SK-N-SH treated with all-trans-retinoic acid at 6 μM for 48 hours (cell line): ENCODE data around the gene PPP1R1B.
A peak's percentile ranks its signal among the peaks of the same experiment; 100 is the strongest.

Experiments
- ATAC-seq: fragments of 200-7000 bp; cut with Tn5 transposase; 3 replicates; pipeline ENCODE4 v1.9.1; 2020; ENCODE audit warnings: mild to moderate bottlenecking, moderate library complexity
- ARNTL ChIP-seq: fragments of 450-650 bp; formaldehyde crosslinking; IDR thresholded peaks from 2 replicates; pipeline ENCODE4 v1.5.0; 2020; ENCODE audit warnings: low read depth, mild to moderate bottlenecking, moderate library complexity, borderline replicate concordance
- CSDC2 ChIP-seq: fragments of 250-450 bp; sonication (Bioruptor Pico); IDR thresholded peaks from 2 replicates; pipeline ENCODE4 v1.5.0; 2020; ENCODE audit warnings: mild to moderate bottlenecking, moderate library complexity
- ESRRG ChIP-seq: fragments of 250-450 bp; sonication (Bioruptor Pico); IDR thresholded peaks from 2 replicates; pipeline ENCODE4 v1.6.1; 2021; ENCODE audit warnings: mild to moderate bottlenecking
- GLIS3 ChIP-seq: fragments of 250-450 bp; sonication (Bioruptor Pico); IDR thresholded peaks from 2 replicates; pipeline ENCODE4 v1.5.0; 2020; ENCODE audit warnings: mild to moderate bottlenecking, moderate library complexity
- ISL1 ChIP-seq: fragments of 250-450 bp; sonication (Bioruptor Pico); IDR thresholded peaks from 2 replicates; pipeline ENCODE4 v2.1.2; 2022; ENCODE audit warnings: mild to moderate bottlenecking, moderate library complexity
- OSR1 ChIP-seq: fragments of 250-450 bp; sonication (Bioruptor Pico); IDR thresholded peaks from 2 replicates; pipeline ENCODE4 v1.8.0; 2022; ENCODE audit warnings: moderate library complexity, mild to moderate bottlenecking, inconsistent platforms
- RARB ChIP-seq: fragments of 250-450 bp; sonication (Bioruptor Pico); IDR thresholded peaks from 2 replicates; pipeline ENCODE4 v1.8.0; 2021; ENCODE audit warnings: mild to moderate bottlenecking, moderate library complexity
- SNAI2 ChIP-seq: fragments of 250-450 bp; sonication (Bioruptor Pico); IDR thresholded peaks from 2 replicates; pipeline ENCODE4 v1.5.0; 2020; ENCODE audit warnings: mild to moderate bottlenecking, moderate library complexity
- TCF4 ChIP-seq: fragments of 250-450 bp; sonication (Bioruptor Pico); IDR thresholded peaks from 2 replicates; pipeline ENCODE4 v1.8.0; 2021; ENCODE audit warnings: mild to moderate bottlenecking, moderate library complexity, borderline replicate concordance
- ZC3H10 ChIP-seq: fragments of 250-450 bp; sonication (Bioruptor Pico); IDR thresholded peaks from 2 replicates; pipeline ENCODE4 v1.5.1; 2021; ENCODE audit warnings: mild to moderate bottlenecking, moderate library complexity
- ZFP30 ChIP-seq: fragments of 450-650 bp; formaldehyde crosslinking; IDR thresholded peaks from 2 replicates; pipeline ENCODE4 v1.5.0; 2022; ENCODE audit warnings: mild to moderate bottlenecking, moderate library complexity
- ZNF565 ChIP-seq: fragments of 450-650 bp; formaldehyde crosslinking; conservative IDR thresholded peaks from 2 replicates; pipeline ENCODE4 v1.5.0; 2020; ENCODE audit warnings: low read depth, mild to moderate bottlenecking, moderate library complexity
- ZNF70 ChIP-seq: fragments of 450-650 bp; formaldehyde crosslinking; IDR thresholded peaks from 2 replicates; pipeline ENCODE4 v1.5.0; 2020; ENCODE audit warnings: mild to moderate bottlenecking, moderate library complexity
- ZNF8 ChIP-seq: fragments of 450-650 bp; formaldehyde crosslinking; IDR thresholded peaks from 2 replicates; pipeline ENCODE4 v1.5.0; 2020; ENCODE audit warnings: mild to moderate bottlenecking, moderate library complexity
- TF ChIP-seq, protein P1 (sequence below): fragments of 250-450 bp; sonication (Bioruptor Pico); IDR thresholded peaks from 2 replicates; pipeline ENCODE4 v1.8.0; 2021; ENCODE audit warnings: low read depth, mild to moderate bottlenecking, moderate library complexity, borderline replicate concordance
- TF ChIP-seq, protein P2 (sequence below): fragments of 250-450 bp; sonication (Bioruptor Pico); IDR thresholded peaks from 2 replicates; pipeline ENCODE4 v1.5.1; 2021; ENCODE audit warnings: mild to moderate bottlenecking, moderate library complexity
- TF ChIP-seq, protein P3 (sequence below): fragments of 250-450 bp; sonication (Bioruptor Pico); IDR thresholded peaks from 2 replicates; pipeline ENCODE4 v1.5.1; 2020; ENCODE audit warnings: low read depth, mild to moderate bottlenecking, moderate library complexity
- TF ChIP-seq, protein P4 (sequence below): fragments of 250-450 bp; sonication (Bioruptor Pico); IDR thresholded peaks from 2 replicates; pipeline ENCODE4 v1.8.0; 2020; ENCODE audit warnings: mild to moderate bottlenecking, moderate library complexity, borderline replicate concordance

PPP1R1B gene

DNA sequence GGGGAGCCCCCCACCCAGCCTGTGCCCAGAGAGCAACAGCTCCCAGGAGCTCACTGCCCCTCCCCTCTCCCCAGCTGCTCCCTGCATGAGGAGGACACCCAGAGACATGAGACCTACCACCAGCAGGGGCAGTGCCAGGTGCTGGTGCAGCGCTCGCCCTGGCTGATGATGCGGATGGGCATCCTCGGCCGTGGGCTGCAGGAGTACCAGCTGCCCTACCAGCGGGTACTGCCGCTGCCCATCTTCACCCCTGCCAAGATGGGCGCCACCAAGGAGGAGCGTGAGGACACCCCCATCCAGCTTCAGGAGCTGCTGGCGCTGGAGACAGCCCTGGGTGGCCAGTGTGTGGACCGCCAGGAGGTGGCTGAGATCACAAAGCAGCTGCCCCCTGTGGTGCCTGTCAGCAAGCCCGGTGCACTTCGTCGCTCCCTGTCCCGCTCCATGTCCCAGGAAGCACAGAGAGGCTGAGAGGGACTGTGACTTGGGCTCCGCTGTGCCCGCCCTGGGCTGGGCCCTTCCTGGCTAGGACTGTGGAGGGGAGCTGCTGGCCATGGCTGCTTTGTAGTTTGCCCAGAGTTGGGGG is 39.0 kb downstream of the PPP1R1B start (continued):
- no peak for TF ChIP-seq ZNF8 (CRISPR knock-in tag)
- TF ChIP-seq, protein P1, sequence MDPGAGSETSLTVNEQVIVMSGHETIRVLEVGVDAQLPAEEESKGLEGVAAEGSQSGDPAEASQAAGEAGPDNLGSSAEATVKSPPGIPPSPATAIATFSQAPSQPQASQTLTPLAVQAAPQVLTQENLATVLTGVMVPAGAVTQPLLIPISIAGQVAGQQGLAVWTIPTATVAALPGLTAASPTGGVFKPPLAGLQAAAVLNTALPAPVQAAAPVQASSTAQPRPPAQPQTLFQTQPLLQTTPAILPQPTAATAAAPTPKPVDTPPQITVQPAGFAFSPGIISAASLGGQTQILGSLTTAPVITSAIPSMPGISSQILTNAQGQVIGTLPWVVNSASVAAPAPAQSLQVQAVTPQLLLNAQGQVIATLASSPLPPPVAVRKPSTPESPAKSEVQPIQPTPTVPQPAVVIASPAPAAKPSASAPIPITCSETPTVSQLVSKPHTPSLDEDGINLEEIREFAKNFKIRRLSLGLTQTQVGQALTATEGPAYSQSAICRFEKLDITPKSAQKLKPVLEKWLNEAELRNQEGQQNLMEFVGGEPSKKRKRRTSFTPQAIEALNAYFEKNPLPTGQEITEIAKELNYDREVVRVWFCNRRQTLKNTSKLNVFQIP: no peak

DNA sequence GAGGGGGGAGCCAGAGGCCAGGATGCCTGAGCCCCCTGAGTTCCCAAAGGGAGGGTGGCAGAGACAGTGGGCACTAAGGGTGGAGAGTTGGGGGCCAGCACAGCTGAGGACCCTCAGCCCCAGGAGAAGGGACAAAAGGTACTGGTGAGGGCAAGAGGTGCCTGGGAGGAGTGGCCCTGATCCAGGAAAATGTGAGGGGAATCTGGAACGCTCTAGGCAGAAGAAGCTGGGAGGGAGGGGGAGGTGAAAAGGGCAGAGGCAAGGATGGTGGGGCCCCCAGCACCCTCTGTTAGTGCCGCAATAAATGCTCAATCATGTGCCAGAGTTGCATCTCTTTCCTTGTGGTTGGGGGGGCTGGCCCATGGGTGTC is 39.5 kb downstream of the PPP1R1B start:
- no peak for ATAC-seq
- no peak for TF ChIP-seq ARNTL (CRISPR knock-in tag)
- TF ChIP-seq, protein P2, sequence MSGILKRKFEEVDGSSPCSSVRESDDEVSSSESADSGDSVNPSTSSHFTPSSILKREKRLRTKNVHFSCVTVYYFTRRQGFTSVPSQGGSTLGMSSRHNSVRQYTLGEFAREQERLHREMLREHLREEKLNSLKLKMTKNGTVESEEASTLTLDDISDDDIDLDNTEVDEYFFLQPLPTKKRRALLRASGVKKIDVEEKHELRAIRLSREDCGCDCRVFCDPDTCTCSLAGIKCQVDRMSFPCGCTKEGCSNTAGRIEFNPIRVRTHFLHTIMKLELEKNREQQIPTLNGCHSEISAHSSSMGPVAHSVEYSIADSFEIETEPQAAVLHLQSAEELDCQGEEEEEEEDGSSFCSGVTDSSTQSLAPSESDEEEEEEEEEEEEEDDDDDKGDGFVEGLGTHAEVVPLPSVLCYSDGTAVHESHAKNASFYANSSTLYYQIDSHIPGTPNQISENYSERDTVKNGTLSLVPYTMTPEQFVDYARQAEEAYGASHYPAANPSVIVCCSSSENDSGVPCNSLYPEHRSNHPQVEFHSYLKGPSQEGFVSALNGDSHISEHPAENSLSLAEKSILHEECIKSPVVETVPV (CRISPR knock-in tag): no peak
- no peak for TF ChIP-seq ZC3H10 (CRISPR knock-in tag)
- TF ChIP-seq ISL1: no peak
- no peak for TF ChIP-seq OSR1
- TF ChIP-seq TCF4: no peak
- no peak for TF ChIP-seq ZFP30 (CRISPR knock-in tag)
- no peak for TF ChIP-seq CSDC2 (CRISPR knock-in tag)
- TF ChIP-seq, protein P3, sequence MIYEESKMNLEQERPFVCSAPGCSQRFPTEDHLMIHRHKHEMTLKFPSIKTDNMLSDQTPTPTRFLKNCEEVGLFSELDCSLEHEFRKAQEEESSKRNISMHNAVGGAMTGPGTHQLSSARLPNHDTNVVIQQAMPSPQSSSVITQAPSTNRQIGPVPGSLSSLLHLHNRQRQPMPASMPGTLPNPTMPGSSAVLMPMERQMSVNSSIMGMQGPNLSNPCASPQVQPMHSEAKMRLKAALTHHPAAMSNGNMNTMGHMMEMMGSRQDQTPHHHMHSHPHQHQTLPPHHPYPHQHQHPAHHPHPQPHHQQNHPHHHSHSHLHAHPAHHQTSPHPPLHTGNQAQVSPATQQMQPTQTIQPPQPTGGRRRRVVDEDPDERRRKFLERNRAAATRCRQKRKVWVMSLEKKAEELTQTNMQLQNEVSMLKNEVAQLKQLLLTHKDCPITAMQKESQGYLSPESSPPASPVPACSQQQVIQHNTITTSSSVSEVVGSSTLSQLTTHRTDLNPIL (CRISPR knock-in tag): no peak
- TF ChIP-seq GLIS3 (CRISPR knock-in tag): no peak
- TF ChIP-seq SNAI2 (CRISPR knock-in tag): no peak
- no peak for TF ChIP-seq ESRRG (CRISPR knock-in tag)
- TF ChIP-seq RARB (CRISPR knock-in tag): no peak
- TF ChIP-seq ZNF70: no peak

DNA sequence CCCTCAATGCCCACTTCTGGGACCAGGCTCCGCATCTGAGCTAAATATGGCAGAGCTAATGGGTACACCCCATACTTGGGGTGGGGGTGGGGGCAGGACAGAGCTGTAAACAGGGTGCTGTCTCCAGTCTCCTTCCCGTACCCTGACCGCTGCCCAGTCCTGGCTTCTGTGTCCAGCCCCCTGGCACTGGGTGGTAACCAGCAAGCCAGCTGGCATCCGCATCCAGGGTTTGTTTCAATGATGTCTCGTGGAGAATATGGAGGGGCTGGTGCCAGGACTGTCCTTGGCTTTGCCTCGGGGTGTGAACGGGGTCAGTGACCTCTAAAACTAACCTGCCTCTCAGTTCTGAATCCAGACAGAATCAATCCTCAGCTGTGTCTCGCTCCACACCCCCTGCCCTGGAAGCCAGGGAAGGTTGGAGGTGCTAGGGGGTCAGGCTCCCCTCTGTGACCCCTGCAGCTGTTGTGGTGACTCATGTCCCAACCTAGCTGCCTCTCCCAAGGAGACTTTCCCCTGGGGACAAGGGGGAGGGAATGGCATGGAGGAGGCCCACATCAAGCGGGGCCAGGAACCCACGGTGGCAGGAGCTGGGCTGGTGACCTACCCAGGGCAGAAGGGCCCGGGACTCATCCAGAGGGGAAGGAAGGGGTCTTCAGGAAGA is 40.0 kb downstream of the PPP1R1B start:
- ATAC-seq: peak; percentile 3; the same call in 1 of the 3 replicates
- TF ChIP-seq ARNTL (CRISPR knock-in tag): no peak
- TF ChIP-seq, protein P2 (CRISPR knock-in tag): no peak
- no peak for TF ChIP-seq TCF4
- TF ChIP-seq, protein P4, sequence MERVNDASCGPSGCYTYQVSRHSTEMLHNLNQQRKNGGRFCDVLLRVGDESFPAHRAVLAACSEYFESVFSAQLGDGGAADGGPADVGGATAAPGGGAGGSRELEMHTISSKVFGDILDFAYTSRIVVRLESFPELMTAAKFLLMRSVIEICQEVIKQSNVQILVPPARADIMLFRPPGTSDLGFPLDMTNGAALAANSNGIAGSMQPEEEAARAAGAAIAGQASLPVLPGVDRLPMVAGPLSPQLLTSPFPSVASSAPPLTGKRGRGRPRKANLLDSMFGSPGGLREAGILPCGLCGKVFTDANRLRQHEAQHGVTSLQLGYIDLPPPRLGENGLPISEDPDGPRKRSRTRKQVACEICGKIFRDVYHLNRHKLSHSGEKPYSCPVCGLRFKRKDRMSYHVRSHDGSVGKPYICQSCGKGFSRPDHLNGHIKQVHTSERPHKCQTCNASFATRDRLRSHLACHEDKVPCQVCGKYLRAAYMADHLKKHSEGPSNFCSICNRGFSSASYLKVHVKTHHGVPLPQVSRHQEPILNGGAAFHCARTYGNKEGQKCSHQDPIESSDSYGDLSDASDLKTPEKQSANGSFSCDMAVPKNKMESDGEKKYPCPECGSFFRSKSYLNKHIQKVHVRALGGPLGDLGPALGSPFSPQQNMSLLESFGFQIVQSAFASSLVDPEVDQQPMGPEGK (CRISPR knock-in tag): no peak
- no peak for TF ChIP-seq ZNF565 (CRISPR knock-in tag)
- TF ChIP-seq GLIS3 (CRISPR knock-in tag): no peak
- TF ChIP-seq SNAI2 (CRISPR knock-in tag): no peak
- no peak for TF ChIP-seq ESRRG (CRISPR knock-in tag)
- TF ChIP-seq, protein P1: no peak
- no peak for TF ChIP-seq ZC3H10 (CRISPR knock-in tag)
- TF ChIP-seq, all 23 proteins: peak for 0
